HG02943 (cell line): ENCODE measurements around the gene TSNAX.

ENCODE experiments used
- ATAC-seq: cut with Tn5 transposase; IDR thresholded peaks from one replicate; pipeline ENCODE4 v1.9.1; 2021; ENCODE audit warnings: mild to moderate bottlenecking, low read depth, moderate library complexity; ENCODE audit not compliant: unreplicated experiment

Gene TSNAX

GRCh38 chr1:231594749-231595148 lies 66.3 kb downstream of the TSNAX start:
- ATAC-seq: no peak

- ATAC-seq: no peak
Observed at GRCh38 chr1:231596337-231596791, 67.9 kb downstream of the TSNAX start.

- ATAC-seq: no peak
Observed at GRCh38 chr1:231597971-231598370, 69.5 kb downstream of the TSNAX start.

GRCh38 chr1:231600458-231600976 lies 72.0 kb downstream of the TSNAX start:
- ATAC-seq: no peak

- ATAC-seq: no peak
Observed at GRCh38 chr1:231601824-231602672, 73.6 kb downstream of the TSNAX start.

GRCh38 chr1:231602673-231602984 lies 74.2 kb downstream of the TSNAX start:
- no peak for ATAC-seq

- ATAC-seq: peak; percentile 61
Observed at GRCh38 chr1:231603598-231604275, 75.3 kb downstream of the TSNAX start.

GRCh38 chr1:231604276-231604621 lies 75.8 kb downstream of the TSNAX start:
- no peak for ATAC-seq

- ATAC-seq: no peak
Observed at GRCh38 chr1:231605149-231606100, 77.0 kb downstream of the TSNAX start.

- no peak for ATAC-seq
Observed at GRCh38 chr1:231606712-231607111, 78.2 kb downstream of the TSNAX start.

GRCh38 chr1:231610388-231610787 lies 81.9 kb downstream of the TSNAX start:
- ATAC-seq: no peak

GRCh38 chr1:231611111-231611510 lies 82.6 kb downstream of the TSNAX start:
- ATAC-seq: no peak

GRCh38 chr1:231611851-231612250 lies 83.4 kb downstream of the TSNAX start:
- no peak for ATAC-seq

GRCh38 chr1:231612393-231613089 lies 84.1 kb downstream of the TSNAX start:
- ATAC-seq: peak; percentile 98

- no peak for ATAC-seq
Observed at GRCh38 chr1:231613419-231614349, 85.2 kb downstream of the TSNAX start.
